ENCODE measurements around the gene PAM.

The PAM gene

GRCh38 chr5:102875721-102876123, 120.6 kb downstream of the PAM start:
- Histone ChIP-seq H3K4me3 (ENCODE audit: low read length) (no peak overlapping the region), H3K9ac (ENCODE audit: low read length) (no peak overlapping the region), H3K27me3 (ENCODE audit: control insufficient read depth, insufficient read depth, low read length) (no peaks in the 10 kb centered on the region), H3K9me3 (ENCODE audit: control insufficient read depth, low read length) (no peaks in the 10 kb centered on the region), H3K36me3 (ENCODE audit: control insufficient read depth, insufficient read depth, low read length) (no peaks in the 10 kb centered on the region), H3K4me1 (ENCODE audit: control insufficient read depth, insufficient read depth, low read length) (no peaks in the 10 kb centered on the region)

- Histone ChIP-seq H3K9ac (ENCODE audit: low read length) (no peak overlapping the region), H3K4me3 (ENCODE audit: low read length) (no peak overlapping the region), H3K4me1 (ENCODE audit: control insufficient read depth, insufficient read depth, low read length) (no peaks in the 10 kb centered on the region), H3K27me3 (ENCODE audit: control insufficient read depth, insufficient read depth, low read length) (no peaks in the 10 kb centered on the region), H3K9me3 (ENCODE audit: control insufficient read depth, low read length) (no peaks in the 10 kb centered on the region), H3K36me3 (ENCODE audit: control insufficient read depth, insufficient read depth, low read length) (no peaks in the 10 kb centered on the region)
These were observed 121.5 kb downstream of the PAM start for GRCh38 chr5:102876610-102877009.

GRCh38 chr5:102879741-102880140, 124.6 kb downstream of the PAM start:
- Histone ChIP-seq H3K4me3 (ENCODE audit: low read length) (no peak overlapping the region), H3K36me3 (ENCODE audit: control insufficient read depth, insufficient read depth, low read length) (no peaks in the 10 kb centered on the region), H3K4me1 (ENCODE audit: control insufficient read depth, insufficient read depth, low read length) (no peaks in the 10 kb centered on the region), H3K9ac (ENCODE audit: low read length) (no peak overlapping the region), H3K9me3 (ENCODE audit: control insufficient read depth, low read length) (no peaks in the 10 kb centered on the region), H3K27me3 (ENCODE audit: control insufficient read depth, insufficient read depth, low read length) (no peaks in the 10 kb centered on the region)

GRCh38 chr5:102886586-102886985, 131.5 kb downstream of the PAM start:
- no peak overlapping the region for H3K4me3 ChIP-seq (ENCODE audit: low read length)
- H3K9me3 ChIP-seq (ENCODE audit: control insufficient read depth, low read length) = no peaks in the 10 kb centered on the region
- no peaks in the 10 kb centered on the region for H3K27me3 ChIP-seq (ENCODE audit: control insufficient read depth, insufficient read depth, low read length)
- no peaks in the 10 kb centered on the region for H3K36me3 ChIP-seq (ENCODE audit: control insufficient read depth, insufficient read depth, low read length)
- no peaks in the 10 kb centered on the region for H3K4me1 ChIP-seq (ENCODE audit: control insufficient read depth, insufficient read depth, low read length)
- no peak overlapping the region for H3K9ac ChIP-seq (ENCODE audit: low read length)

- Histone ChIP-seq H3K27me3 (ENCODE audit: control insufficient read depth, insufficient read depth, low read length) (no peaks in the 10 kb centered on the region), H3K4me3 (ENCODE audit: low read length) (no peak overlapping the region), H3K36me3 (ENCODE audit: control insufficient read depth, insufficient read depth, low read length) (no peaks in the 10 kb centered on the region), H3K4me1 (ENCODE audit: control insufficient read depth, insufficient read depth, low read length) (no peaks in the 10 kb centered on the region), H3K9ac (ENCODE audit: low read length) (no peak overlapping the region), H3K9me3 (ENCODE audit: control insufficient read depth, low read length) (no peaks in the 10 kb centered on the region)
These were observed 133.4 kb downstream of the PAM start for GRCh38 chr5:102888483-102888882.

- no peaks in the 10 kb centered on the region for H3K4me1 ChIP-seq (ENCODE audit: control insufficient read depth, insufficient read depth, low read length)
- no peak overlapping the region for H3K4me3 ChIP-seq (ENCODE audit: low read length)
- no peaks in the 10 kb centered on the region for H3K27me3 ChIP-seq (ENCODE audit: control insufficient read depth, insufficient read depth, low read length)
- H3K9ac ChIP-seq (ENCODE audit: low read length) = no peak overlapping the region
- H3K36me3 ChIP-seq (ENCODE audit: control insufficient read depth, insufficient read depth, low read length) = no peaks in the 10 kb centered on the region
- no peaks in the 10 kb centered on the region for H3K9me3 ChIP-seq (ENCODE audit: control insufficient read depth, low read length)
These were observed 133.9 kb downstream of the PAM start for GRCh38 chr5:102889033-102889432.

GRCh38 chr5:102890133-102890532, 135.0 kb downstream of the PAM start:
- no peaks in the 10 kb centered on the region for H3K36me3 ChIP-seq (ENCODE audit: control insufficient read depth, insufficient read depth, low read length)
- H3K4me3 ChIP-seq (ENCODE audit: low read length) = no peak overlapping the region
- H3K9ac ChIP-seq (ENCODE audit: low read length) = no peak overlapping the region
- H3K4me1 ChIP-seq (ENCODE audit: control insufficient read depth, insufficient read depth, low read length) = no peaks in the 10 kb centered on the region
- no peaks in the 10 kb centered on the region for H3K9me3 ChIP-seq (ENCODE audit: control insufficient read depth, low read length)
- H3K27me3 ChIP-seq (ENCODE audit: control insufficient read depth, insufficient read depth, low read length) = no peaks in the 10 kb centered on the region

GRCh38 chr5:102891175-102891574, 136.1 kb downstream of the PAM start:
- H3K4me3 ChIP-seq (ENCODE audit: low read length) = no peak overlapping the region
- no peak overlapping the region for H3K9ac ChIP-seq (ENCODE audit: low read length)
- no peaks in the 10 kb centered on the region for H3K4me1 ChIP-seq (ENCODE audit: control insufficient read depth, insufficient read depth, low read length)
- H3K9me3 ChIP-seq (ENCODE audit: control insufficient read depth, low read length) = no peaks in the 10 kb centered on the region
- no peaks in the 10 kb centered on the region for H3K27me3 ChIP-seq (ENCODE audit: control insufficient read depth, insufficient read depth, low read length)
- H3K36me3 ChIP-seq (ENCODE audit: control insufficient read depth, insufficient read depth, low read length) = no peaks in the 10 kb centered on the region

- Histone ChIP-seq H3K9me3 (ENCODE audit: control insufficient read depth, low read length) (no peaks in the 10 kb centered on the region), H3K4me3 (ENCODE audit: low read length) (no peak overlapping the region), H3K9ac (ENCODE audit: low read length) (no peak overlapping the region), H3K36me3 (ENCODE audit: control insufficient read depth, insufficient read depth, low read length) (no peaks in the 10 kb centered on the region), H3K4me1 (ENCODE audit: control insufficient read depth, insufficient read depth, low read length) (no peaks in the 10 kb centered on the region), H3K27me3 (ENCODE audit: control insufficient read depth, insufficient read depth, low read length) (no peaks in the 10 kb centered on the region)
These were observed 138.8 kb downstream of the PAM start for GRCh38 chr5:102893942-102894341.

- Histone ChIP-seq H3K9ac (ENCODE audit: low read length) (no peak overlapping the region), H3K4me1 (ENCODE audit: control insufficient read depth, insufficient read depth, low read length) (no peaks in the 10 kb centered on the region), H3K4me3 (ENCODE audit: low read length) (no peak overlapping the region), H3K36me3 (ENCODE audit: control insufficient read depth, insufficient read depth, low read length) (no peaks in the 10 kb centered on the region), H3K27me3 (ENCODE audit: control insufficient read depth, insufficient read depth, low read length) (no peaks in the 10 kb centered on the region), H3K9me3 (ENCODE audit: control insufficient read depth, low read length) (no peaks in the 10 kb centered on the region)
These were observed 140.1 kb downstream of the PAM start for GRCh38 chr5:102895234-102895633.

- H3K9me3 ChIP-seq (ENCODE audit: control insufficient read depth, low read length) = no peaks in the 10 kb centered on the region
- no peaks in the 10 kb centered on the region for H3K27me3 ChIP-seq (ENCODE audit: control insufficient read depth, insufficient read depth, low read length)
- H3K36me3 ChIP-seq (ENCODE audit: control insufficient read depth, insufficient read depth, low read length) = no peaks in the 10 kb centered on the region
- H3K9ac ChIP-seq (ENCODE audit: low read length) = no peak overlapping the region
- no peaks in the 10 kb centered on the region for H3K4me1 ChIP-seq (ENCODE audit: control insufficient read depth, insufficient read depth, low read length)
- no peak overlapping the region for H3K4me3 ChIP-seq (ENCODE audit: low read length)
These were observed 140.9 kb downstream of the PAM start for GRCh38 chr5:102895976-102896375.

- H3K4me3 ChIP-seq (ENCODE audit: low read length) = no peak overlapping the region
- no peaks in the 10 kb centered on the region for H3K36me3 ChIP-seq (ENCODE audit: control insufficient read depth, insufficient read depth, low read length)
- H3K9me3 ChIP-seq (ENCODE audit: control insufficient read depth, low read length) = no peaks in the 10 kb centered on the region
- H3K9ac ChIP-seq (ENCODE audit: low read length) = no peak overlapping the region
- H3K27me3 ChIP-seq (ENCODE audit: control insufficient read depth, insufficient read depth, low read length) = no peaks in the 10 kb centered on the region
- H3K4me1 ChIP-seq (ENCODE audit: control insufficient read depth, insufficient read depth, low read length) = no peaks in the 10 kb centered on the region
These were observed 146.5 kb downstream of the PAM start for GRCh38 chr5:102901424-102902134.

- Histone ChIP-seq H3K4me3 (ENCODE audit: low read length) (no peak overlapping the region), H3K9ac (ENCODE audit: low read length) (no peak overlapping the region), H3K4me1 (ENCODE audit: control insufficient read depth, insufficient read depth, low read length) (no peaks in the 10 kb centered on the region), H3K27me3 (ENCODE audit: control insufficient read depth, insufficient read depth, low read length) (no peaks in the 10 kb centered on the region), H3K36me3 (ENCODE audit: control insufficient read depth, insufficient read depth, low read length) (no peaks in the 10 kb centered on the region), H3K9me3 (ENCODE audit: control insufficient read depth, low read length) (no peaks in the 10 kb centered on the region)
These were observed 147.0 kb downstream of the PAM start for GRCh38 chr5:102902135-102902448.

All from mucosa of stomach (tissue), 1 donor.